Activated CD4-positive, alpha-beta T cell treated with anti-CD3 and anti-CD28 coated beads for 1 hour (primary cell): ENCODE results near the gene LGI4.
A peak's percentile ranks its signal among the peaks of the same experiment; 100 is the strongest.

Experiments
- DNase-seq: peaks from one replicate; pipeline ENCODE4 v3.0.0-alpha.2; 2020

The LGI4 gene

GRCh38 chr19:35134601-35135242, at the start of gene LGI4:
Gene LGI4, minus strand, starts transcription at chr19:35135059. Its CDS starts 379 bp downstream, at chr19:35134680.
- DNase-seq = no peak

GRCh38 chr19:35184267-35184666, 49.4 kb upstream of the LGI4 start:
- no peak for DNase-seq

GRCh38 chr19:35181387-35181786, 46.5 kb upstream of the LGI4 start:
- DNase-seq = no peak

- DNase-seq = no peak
Observed at GRCh38 chr19:35179830-35180229, 45.0 kb upstream of the LGI4 start.

- no peak for DNase-seq
Observed at GRCh38 chr19:35178701-35179100, 43.8 kb upstream of the LGI4 start.

GRCh38 chr19:35177377-35178274, 42.8 kb upstream of the LGI4 start:
- DNase-seq = no peak

- DNase-seq = no peak
Observed at GRCh38 chr19:35176181-35176570, 41.3 kb upstream of the LGI4 start.

GRCh38 chr19:35174226-35174625, 39.4 kb upstream of the LGI4 start:
- no peak for DNase-seq

- DNase-seq = no peak
Observed at GRCh38 chr19:35171730-35172129, 36.9 kb upstream of the LGI4 start.

- no peak for DNase-seq
Observed at GRCh38 chr19:35170359-35171061, 35.7 kb upstream of the LGI4 start.

- DNase-seq = no peak
Observed at GRCh38 chr19:35169221-35169995, 34.5 kb upstream of the LGI4 start.

GRCh38 chr19:35168196-35168595, 33.3 kb upstream of the LGI4 start:
- peak; percentile 6 for DNase-seq

GRCh38 chr19:35167251-35168119, 32.6 kb upstream of the LGI4 start:
- DNase-seq = no peak

- DNase-seq = no peak
Observed at GRCh38 chr19:35166100-35167063, 31.5 kb upstream of the LGI4 start.

- DNase-seq = no peak
Observed at GRCh38 chr19:35165200-35166058, 30.6 kb upstream of the LGI4 start.

GRCh38 chr19:35164418-35164817, 29.6 kb upstream of the LGI4 start:
- DNase-seq = no peak

GRCh38 chr19:35162471-35163326, 27.8 kb upstream of the LGI4 start:
- no peak for DNase-seq

- DNase-seq = no peak
Observed at GRCh38 chr19:35161434-35161743, 26.5 kb upstream of the LGI4 start.
